GM19397 (cell line): ENCODE measurements around the gene BTN3A1.

Source experiments
- ATAC-seq: cut with Tn5 transposase; IDR thresholded peaks from one replicate; pipeline ENCODE4 v1.9.1; 2021; ENCODE audit warnings: mild to moderate bottlenecking, moderate library complexity; ENCODE audit not compliant: unreplicated experiment

The BTN3A1 gene

DNA sequence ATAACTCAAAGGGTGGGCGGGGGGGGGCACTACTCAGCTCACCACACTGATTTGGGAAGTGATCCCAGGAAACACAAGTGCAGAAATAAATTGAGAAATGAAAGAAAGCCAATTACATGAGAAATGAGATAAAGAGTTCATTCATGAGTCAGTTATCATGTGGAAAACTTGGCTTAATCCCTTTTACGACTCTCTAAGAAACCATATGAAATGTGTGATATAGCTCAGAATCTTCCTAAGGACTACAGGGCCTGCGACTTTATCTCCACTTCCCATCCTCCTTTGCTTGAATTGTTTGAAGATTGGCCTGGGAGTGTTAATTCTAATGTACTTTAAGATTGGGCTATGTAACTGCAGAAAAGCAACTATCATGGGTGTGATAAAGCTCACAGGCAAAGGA, 22.8 kb upstream of the BTN3A1 start:
- ATAC-seq, result no peak

DNA sequence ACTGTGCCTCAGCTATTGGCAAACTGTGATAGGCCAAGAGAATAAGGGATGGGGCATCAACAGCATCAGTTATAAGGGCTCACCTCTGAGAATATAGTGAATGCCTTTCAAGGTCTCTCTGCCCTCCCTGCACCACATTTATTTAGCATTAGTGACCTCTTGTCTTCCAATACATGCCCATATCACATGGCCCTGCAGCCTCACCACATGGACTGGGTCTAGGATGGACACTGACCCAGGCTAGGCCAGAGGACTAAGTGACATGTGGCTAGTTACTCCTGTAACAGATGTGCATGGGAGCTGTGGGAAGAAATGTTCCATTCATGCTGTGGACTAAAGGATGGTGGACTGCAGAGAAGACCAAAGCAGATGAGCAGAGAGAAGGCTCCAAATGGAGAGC, 22.3 kb upstream of the BTN3A1 start:
- no peak for ATAC-seq

DNA sequence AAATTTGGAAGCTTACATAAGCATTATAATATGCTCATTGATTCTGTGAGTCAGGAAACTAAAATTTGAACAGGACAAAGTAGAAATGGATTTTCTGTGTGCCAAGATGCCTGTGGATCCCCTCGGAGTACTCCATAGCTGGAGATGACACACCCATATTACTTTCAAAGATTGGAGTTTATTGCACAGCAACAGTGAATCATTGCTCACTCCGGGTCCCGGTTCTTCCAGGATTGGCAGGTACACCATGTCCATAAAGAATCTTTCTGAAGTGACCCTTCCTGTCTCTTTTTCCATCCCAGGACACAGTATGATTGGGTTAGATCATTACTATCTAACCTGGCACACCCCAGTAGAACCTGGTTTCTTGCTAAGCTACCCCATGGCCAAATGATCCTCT, 21.8 kb upstream of the BTN3A1 start:
- ATAC-seq, result no peak

DNA sequence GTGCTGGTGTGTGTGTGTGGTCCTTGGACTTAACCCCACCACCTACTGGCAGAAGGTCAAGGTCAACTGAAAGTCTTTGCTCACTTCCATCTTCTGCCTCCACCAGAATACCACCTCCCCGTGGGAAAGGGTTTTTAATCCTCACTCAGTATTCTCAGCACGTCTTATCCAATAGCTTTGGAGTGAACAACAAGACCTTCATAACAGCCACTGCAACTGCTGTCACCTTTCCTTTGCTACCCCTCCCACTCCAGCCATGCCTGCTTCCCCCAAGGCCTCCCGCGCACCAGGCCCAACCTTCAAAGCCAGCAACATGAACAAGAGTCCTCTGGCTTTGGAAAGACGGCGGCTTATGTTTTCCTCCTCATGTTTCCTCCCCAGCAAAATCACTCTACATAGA, 20.0 kb upstream of the BTN3A1 start:
- ATAC-seq, result no peak

DNA sequence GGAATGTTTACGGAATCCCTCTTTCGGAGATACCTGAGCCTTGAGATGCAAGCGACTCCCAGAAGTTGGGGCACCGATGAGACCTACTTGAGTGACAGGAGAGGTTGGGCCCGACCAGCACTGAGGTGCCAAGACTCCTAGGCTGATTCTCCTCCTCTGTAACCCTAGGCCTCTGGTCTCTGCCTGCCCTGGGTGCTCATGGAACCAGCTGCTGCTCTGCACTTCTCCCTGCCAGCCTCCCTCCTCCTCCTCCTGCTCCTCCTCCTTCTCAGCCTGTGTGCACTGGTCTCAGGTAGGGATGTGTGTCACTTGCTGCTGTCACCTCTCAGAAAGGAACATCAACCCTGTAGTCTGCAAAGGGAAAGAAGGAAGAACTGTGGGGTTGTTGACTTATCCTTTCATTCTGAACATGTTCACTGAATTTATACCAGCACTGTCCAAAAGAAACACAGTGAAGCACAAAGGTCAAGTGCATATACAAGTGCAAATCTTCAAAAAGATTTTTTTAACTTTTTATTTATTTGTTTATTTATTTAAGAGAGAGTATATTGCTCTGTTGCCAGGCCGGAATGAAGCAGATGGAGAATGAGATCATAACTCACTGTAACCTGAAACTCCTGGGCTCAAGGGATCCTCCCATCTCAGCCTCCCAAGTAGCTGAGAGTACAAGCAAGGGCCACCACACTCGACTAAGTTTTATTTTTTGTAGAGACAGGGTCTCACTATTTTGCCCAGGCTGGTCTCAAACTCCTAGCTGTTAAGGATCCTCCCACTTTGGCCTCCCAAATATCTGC, 18.3 kb upstream of the BTN3A1 start:
- ATAC-seq, result no peak

GRCh38 chr6:26385734-26386125, 16.3 kb upstream of the BTN3A1 start:
- ATAC-seq, result no peak

DNA sequence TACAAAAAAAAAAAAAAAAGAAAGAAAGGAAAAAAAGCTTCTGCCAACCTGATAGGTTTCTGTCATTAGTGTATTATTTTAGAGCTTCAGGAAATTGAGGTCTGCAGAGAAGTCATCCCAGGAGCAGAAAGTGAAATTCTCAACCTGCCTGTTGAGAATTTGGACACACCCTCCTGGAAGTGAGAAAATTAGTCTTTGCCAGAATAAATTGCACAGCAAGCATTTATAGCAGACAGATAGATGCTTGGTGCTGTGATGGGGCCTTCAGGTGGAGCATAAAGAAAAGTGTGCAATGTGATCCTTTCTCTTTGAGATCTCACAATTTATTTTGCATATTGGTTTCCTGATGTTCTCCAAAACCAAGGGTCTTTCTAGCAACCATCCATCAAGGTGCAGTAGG, 14.5 kb upstream of the BTN3A1 start:
- no peak for ATAC-seq

DNA sequence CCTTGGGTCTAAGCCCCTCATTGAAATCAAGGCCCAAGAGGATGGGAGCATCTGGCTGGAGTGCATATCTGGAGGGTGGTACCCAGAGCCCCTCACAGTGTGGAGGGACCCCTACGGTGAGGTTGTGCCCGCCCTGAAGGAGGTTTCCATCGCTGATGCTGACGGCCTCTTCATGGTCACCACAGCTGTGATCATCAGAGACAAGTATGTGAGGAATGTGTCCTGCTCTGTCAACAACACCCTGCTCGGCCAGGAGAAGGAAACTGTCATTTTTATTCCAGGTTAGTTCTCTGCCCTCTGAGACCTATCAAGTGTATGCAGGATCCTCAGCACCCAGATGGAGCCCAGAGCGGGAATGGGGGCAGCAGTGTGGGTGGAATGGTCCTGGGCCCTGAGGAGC, 14.1 kb upstream of the BTN3A1 start:
- ATAC-seq, result no peak

DNA sequence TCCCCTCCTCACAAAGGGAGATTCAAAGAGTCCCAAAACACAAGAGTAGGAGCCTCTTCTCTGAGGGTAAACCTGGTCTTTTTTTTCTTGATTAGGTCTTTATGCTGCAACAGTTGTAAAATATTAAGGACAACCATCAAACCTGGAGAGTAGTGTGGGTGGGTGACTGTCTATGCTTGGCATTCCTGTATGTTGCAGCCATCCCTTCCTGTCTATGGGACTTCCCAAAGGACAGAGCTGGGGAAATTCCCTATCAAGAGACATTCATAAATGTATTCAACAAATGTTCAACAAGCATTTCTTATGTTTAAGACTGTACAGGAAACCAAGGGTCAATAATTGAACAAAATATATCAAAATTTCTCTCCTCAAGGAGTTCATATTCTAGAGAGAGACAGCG, 13.6 kb upstream of the BTN3A1 start:
- ATAC-seq, result no peak

GRCh38 chr6:26389349-26389894, 12.7 kb upstream of the BTN3A1 start:
- ATAC-seq, result no peak

DNA sequence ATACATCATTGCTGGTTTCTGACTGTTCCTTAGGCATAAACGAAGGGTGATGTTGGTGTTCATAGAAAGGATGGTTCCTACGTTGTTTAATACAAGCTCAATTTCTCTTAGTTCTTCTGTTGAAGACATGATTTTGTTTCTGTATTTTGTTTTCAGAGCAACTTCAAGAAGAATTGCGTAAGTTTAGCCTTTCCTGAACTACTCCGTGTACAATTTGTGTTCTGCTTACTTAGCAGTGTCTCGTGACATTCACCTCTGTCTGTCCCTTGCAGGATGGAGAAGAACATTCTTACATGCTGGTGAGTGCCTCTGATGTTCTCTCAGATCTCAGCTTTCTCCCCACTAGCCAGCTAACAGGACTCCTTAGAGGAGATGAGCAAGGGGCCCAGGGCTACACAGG, 11.5 kb upstream of the BTN3A1 start:
- ATAC-seq, result no peak

DNA sequence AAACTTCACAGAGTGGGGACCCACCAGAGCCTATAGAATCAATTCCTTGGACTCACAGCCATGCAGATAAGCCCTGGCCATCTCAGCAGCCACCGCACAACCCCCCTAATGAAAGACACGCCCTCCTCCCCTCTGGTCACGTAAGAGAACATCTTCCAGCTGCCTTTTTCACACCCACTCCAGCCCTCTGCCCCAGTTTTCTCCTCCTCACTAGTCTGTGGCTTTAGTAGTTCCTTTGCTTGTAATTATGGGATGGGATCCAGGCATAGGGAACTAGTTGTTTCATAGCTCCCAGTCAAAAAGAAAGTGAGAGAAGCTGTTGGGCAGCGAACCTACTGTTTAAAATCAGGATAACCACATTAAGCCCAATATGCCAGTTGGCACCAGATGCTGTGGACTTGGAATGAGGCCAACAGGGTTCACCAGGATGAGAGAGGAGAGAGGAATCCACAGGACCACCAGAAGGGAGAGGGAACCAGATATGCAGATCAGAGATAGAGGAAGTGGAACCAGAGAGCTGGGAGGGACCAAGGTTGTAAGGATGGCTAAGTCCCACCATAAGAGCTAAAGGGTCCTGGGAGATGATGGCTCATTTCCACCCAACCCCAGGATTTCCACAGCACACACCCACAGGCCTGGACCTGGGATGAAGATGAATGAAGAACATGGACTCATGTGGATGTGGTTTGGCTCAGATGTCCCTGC, 9.0 kb upstream of the BTN3A1 start:
- ATAC-seq, result no peak

- ATAC-seq, result no peak
Observed at GRCh38 chr6:26394289-26394688, 7.8 kb upstream of the BTN3A1 start.

DNA sequence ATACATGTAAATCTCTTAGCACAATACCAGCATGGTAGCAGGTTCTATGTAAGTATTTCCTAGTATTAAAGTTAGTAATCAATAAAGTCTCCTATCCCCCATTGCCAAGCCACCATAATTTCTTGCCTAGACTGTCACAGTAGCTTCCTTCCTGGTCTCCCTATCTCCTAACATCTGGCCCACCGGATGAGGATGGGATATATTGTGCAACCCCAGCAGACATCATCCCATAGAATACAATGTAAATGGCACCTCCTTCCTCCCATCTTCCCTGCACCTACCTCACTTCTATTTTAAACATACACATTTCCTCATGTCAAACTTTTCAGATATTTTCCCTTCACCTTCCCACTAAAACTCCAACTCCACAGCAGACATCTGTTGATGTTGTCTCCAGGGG, 3.5 kb upstream of the BTN3A1 start:
- no peak for ATAC-seq

DNA sequence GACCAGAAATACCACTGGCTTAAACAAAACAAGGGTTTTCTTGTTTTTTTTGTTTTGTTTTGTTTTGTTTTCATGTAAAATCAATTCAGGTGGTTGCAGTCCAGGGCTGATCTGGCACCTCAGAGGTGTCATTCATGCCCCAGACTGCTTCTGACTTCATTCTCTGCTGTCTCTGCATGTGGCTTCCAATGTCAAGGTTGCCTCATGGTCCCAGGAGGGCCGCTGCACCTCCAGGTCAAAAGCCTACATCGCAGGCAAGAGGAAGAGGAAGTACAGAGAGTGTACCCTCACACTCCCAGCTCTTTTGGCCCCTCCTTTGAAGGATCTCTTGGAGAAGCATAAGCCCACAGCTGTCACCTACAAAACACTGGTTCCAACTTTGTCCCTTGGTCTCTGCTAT, 1.4 kb upstream of the BTN3A1 start:
- ATAC-seq, result no peak

DNA sequence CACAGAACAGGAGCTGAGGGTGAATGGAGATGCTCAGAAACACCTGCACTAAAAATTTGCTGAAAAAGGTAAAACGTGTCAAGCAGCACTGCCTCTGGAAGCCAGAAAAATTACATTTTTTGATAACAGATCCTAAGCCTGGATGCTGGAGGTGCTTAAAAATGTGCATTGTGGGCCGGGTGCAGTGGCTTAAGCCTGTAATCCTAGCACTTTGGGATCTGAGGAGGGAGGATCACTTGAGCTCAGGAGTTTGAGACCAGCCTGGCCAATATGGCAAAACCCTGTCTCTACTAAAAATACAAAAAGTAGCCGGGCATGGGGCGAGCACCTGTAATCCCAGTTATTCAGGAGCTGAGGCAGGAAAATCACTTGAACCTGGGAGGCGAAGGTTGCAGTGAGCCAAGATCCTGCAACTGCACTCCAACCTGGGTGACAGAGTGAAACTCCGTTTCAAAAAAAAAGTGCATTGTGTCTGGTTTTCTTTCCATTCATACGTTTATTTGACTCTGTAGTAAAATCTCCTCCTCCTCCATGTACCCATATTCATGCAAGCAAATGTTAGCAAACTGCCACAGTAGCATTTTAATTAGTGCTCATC, 587 bp upstream of the BTN3A1 start:
- no peak for ATAC-seq

DNA sequence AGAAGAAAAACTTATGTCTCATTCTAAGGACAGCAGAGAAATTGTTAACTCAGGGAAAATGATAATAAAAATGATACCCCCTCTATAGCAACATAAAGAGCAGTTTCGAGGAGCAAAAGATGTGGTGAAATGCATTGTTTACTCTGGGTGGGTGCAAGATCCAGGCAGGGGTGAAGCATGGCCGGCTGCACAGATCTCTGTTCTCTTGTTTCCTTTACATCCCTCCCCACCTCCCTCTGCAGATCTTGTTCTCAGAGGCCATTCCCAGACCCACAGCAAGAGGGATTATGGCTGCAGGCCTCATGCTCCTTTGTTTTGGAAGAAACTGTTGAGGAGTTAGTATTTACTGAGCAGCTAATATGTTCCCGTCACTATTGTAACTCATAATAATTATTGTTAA, 1.8 kb downstream of the BTN3A1 start:
- no peak for ATAC-seq

- no peak for ATAC-seq
Observed at GRCh38 chr6:26404546-26404945, 2.5 kb downstream of the BTN3A1 start.

DNA sequence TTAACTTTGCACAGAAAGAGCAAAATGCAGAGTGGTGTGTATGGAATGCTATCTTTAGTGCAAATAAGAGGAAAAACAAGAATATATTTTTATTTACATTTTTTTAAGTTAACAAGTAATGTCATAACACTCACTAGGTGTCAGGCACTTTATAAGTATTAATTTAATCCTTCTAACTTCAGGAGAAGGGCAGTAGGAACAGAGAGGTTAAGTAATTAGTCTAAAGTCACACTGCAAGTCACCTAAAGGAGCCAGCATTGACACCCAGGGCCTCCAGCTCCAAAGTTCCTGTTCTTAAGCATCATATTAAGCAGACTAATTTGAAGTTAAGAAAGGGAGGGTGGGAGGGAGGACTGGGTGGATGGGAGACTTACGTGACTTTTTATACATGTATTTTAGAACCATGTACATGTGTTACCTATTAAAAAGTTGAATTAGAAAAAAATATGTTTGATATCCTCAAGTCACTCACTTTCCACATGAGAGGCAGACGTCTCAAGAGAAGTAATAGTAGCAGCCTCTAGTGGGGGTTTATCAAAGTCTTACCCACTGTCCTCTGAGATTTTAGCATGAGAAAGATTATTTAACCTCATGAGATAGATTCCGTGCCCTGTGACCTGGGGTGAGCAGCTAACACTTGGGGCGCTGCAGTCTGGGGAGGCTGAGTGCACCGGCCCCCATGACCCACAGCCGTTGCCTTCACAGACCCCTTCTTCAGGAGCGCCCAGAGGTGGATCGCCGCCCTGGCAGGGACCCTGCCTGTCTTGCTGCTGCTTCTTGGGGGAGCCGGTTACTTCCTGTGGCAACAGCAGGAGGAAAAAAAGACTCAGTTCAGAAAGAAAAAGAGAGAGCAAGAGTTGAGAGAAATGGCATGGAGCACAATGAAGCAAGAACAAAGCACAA, 7.0 kb downstream of the BTN3A1 start:
- no peak for ATAC-seq

DNA sequence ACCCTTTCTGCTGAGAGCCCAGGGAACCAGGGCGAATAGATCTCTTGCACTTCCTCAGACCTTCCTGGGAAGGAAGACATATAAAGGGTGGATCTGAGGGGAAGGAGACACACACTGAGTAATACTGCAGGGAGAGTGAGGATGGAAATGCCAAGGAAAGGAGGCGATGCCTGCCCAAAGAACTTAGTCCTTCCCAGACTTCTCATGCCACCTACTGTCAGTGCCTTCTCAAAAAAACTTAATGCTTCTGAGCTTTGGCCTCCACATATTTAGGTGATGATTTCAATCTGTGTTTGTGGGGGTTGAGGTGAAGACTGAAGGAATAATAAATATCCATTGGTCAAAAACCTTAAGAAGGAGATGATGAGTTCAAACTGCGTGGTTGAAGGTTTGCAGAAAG, 9.7 kb downstream of the BTN3A1 start:
- ATAC-seq, result no peak

DNA sequence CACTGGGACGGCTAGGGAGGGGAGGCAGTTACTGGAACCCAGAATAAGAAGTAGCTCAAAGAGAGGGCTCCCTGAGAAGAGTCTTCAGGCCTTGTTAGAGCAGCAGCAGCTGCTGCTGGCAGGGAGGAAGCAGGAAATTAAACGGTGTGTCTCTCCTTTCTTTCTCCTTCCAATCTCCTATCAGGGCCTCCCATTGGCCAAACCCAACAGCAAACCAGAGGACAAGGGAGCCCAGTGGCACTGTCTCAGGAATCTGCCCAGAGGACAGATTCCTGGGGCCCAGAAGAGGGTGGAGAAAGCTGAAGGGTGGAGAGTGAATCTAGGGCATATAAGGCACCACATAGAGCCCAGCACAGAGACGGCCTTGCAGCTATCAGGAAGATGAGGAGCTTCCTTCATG, 10.2 kb downstream of the BTN3A1 start:
- ATAC-seq, result no peak
